A673 (cell line): Measurements from ENCODE around the gene CCDC6. TPM values are rescaled to one million over a fixed set of nuclear protein-coding genes. Genes with fewer than 3 reads are reported as not detected.

Experiments used
- BruUV-seq: library from RNA; stranded (reverse); fragments of 400-500 nt; replicated peaks from 2 replicates; lab custom pipeline; 2021; lab: Mats Ljungman, UMichigan
- CTCF ChIA-PET: fragments of 300-600 bp; sonication (Branson Sonifier 250); formaldehyde crosslinking; loops from one replicate; lab custom pipeline; 2022; ENCODE audit warnings: antibody characterized with exemption; lab: Charles Lee
- POLR2A ChIA-PET: fragments of 300-600 bp; sonication (Branson Sonifier 250); formaldehyde crosslinking; loops from one replicate; lab custom pipeline; 2022; ENCODE audit warnings: antibody characterized with exemption; ENCODE audit not compliant: low non-redundant PET; lab: Charles Lee
- DNase-seq: peaks from one replicate; pipeline ENCODE4 v3.0.0-alpha.2; 2015; ENCODE audit warnings: low spot score
- H3K27ac ChIP-seq: fragments of 200-600 bp; sonication (generic); 2 replicates; pipeline ENCODE4 v1.5.1; 2016; ENCODE audit warnings: mixed run types, low read depth, mild to moderate bottlenecking, mixed read lengths, antibody characterized with exemption, low read length; ENCODE audit not compliant: poor library complexity, severe bottlenecking
- H3K27me3 ChIP-seq: fragments of 200-600 bp; sonication (generic); replicated peaks from 2 replicates; pipeline ENCODE4 v1.6.1; 2017; ENCODE audit warnings: mixed run types, low read depth, mild to moderate bottlenecking, mixed read lengths, antibody characterized with exemption, low read length; ENCODE audit not compliant: insufficient read depth, poor library complexity
- H3K36me3 ChIP-seq: fragments of 200-600 bp; sonication (generic); 2 replicates; pipeline ENCODE4 v1.6.1; 2016; ENCODE audit warnings: mixed run types, mild to moderate bottlenecking, mixed read lengths, antibody characterized with exemption, low read length; ENCODE audit not compliant: insufficient read depth, poor library complexity, severe bottlenecking
- H3K4me1 ChIP-seq: fragments of 200-600 bp; sonication (generic); 2 replicates; pipeline ENCODE4 v1.6.1; 2017; ENCODE audit warnings: mixed run types, mild to moderate bottlenecking, mixed read lengths, antibody characterized with exemption, low read length; ENCODE audit not compliant: insufficient read depth, poor library complexity, severe bottlenecking
- H3K4me3 ChIP-seq: fragments of 200-600 bp; sonication (generic); 2 replicates; pipeline ENCODE4 v1.5.1; 2016; ENCODE audit warnings: low read depth, mixed run types, mild to moderate bottlenecking, mixed read lengths, low read length; ENCODE audit not compliant: poor library complexity, severe bottlenecking
- H3K9me3 ChIP-seq: fragments of 200-600 bp; sonication (generic); 2 replicates; pipeline ENCODE4 v1.6.1; 2016; ENCODE audit warnings: mixed run types, low read depth, mild to moderate bottlenecking, mixed read lengths, antibody characterized with exemption, low read length; ENCODE audit not compliant: poor library complexity, severe bottlenecking
- EZH2 ChIP-seq: fragments of 200-600 bp; sonication (generic); IDR thresholded peaks from 2 replicates; pipeline ENCODE4 v1.6.1; 2017; ENCODE audit warnings: borderline replicate concordance, low read depth, mild to moderate bottlenecking, mixed read lengths, antibody characterized with exemption, low read length; ENCODE audit not compliant: poor library complexity, severe bottlenecking
- intact Hi-C: fragments of 100-400 bp; cut with micrococcal nuclease; formaldehyde crosslinking; loops from one replicate; pipeline ENCODE4 v1.10.0; 2022; ENCODE audit not compliant: unreplicated experiment
- total RNA-seq: library from RNA; stranded (reverse); gene quantifications from 2 replicates; pipeline ENCODE4 v1.2.3, GENCODE V29; 2021
- TF ChIP-seq, protein P1 (sequence below): fragments of 300-800, 200-600 bp; sonication (generic); conservative IDR thresholded peaks from 2 replicates; pipeline ENCODE4 v1.5.1; 2017; ENCODE audit warnings: low read depth, mild to moderate bottlenecking, antibody characterized with exemption, low read length, moderate library complexity, mixed read lengths

Gene CCDC6
- total RNA-seq, 1 experiment from 2014 or later, result 28.1 TPM

- TF ChIP-seq, protein P1, sequence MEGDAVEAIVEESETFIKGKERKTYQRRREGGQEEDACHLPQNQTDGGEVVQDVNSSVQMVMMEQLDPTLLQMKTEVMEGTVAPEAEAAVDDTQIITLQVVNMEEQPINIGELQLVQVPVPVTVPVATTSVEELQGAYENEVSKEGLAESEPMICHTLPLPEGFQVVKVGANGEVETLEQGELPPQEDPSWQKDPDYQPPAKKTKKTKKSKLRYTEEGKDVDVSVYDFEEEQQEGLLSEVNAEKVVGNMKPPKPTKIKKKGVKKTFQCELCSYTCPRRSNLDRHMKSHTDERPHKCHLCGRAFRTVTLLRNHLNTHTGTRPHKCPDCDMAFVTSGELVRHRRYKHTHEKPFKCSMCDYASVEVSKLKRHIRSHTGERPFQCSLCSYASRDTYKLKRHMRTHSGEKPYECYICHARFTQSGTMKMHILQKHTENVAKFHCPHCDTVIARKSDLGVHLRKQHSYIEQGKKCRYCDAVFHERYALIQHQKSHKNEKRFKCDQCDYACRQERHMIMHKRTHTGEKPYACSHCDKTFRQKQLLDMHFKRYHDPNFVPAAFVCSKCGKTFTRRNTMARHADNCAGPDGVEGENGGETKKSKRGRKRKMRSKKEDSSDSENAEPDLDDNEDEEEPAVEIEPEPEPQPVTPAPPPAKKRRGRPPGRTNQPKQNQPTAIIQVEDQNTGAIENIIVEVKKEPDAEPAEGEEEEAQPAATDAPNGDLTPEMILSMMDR, result no peak
- no peak for TF ChIP-seq EZH2
- Histone ChIP-seq H3K4me3 (no peak overlapping the region), H3K27ac (no peak overlapping the region), H3K27me3 (no peaks in the 10 kb centered on the region), H3K9me3 (no peaks in the 10 kb centered on the region), H3K4me1 (no peaks in the 10 kb centered on the region), H3K36me3 (no peaks in the 10 kb centered on the region)
- DNase-seq, result no peak
- POLR2A ChIA-PET, result no interaction called here
- CTCF ChIA-PET, result no interaction called here
- intact Hi-C loops, result no loop called here
- no TSS peak for BruUV-seq
These were observed 131.9 kb downstream of the CCDC6 start for GRCh38 chr10:59774451-59774850.

- H3K27me3 ChIP-seq, result no peaks in the 10 kb centered on the region
- H3K36me3 ChIP-seq, result no peaks in the 10 kb centered on the region
- CTCF ChIA-PET, result no interaction called here
- H3K4me3 ChIP-seq, result no peak overlapping the region
- no peak for DNase-seq
- POLR2A ChIA-PET, result no interaction called here
- H3K9me3 ChIP-seq, result no peaks in the 10 kb centered on the region
- no peaks in the 10 kb centered on the region for H3K4me1 ChIP-seq
- no TSS peak for BruUV-seq
- intact Hi-C loops, result no loop called here
- TF ChIP-seq, protein P1, result no peak
- no peak for TF ChIP-seq EZH2
- no peak overlapping the region for H3K27ac ChIP-seq
These were observed 133.3 kb downstream of the CCDC6 start for GRCh38 chr10:59773088-59773487.

DNA sequence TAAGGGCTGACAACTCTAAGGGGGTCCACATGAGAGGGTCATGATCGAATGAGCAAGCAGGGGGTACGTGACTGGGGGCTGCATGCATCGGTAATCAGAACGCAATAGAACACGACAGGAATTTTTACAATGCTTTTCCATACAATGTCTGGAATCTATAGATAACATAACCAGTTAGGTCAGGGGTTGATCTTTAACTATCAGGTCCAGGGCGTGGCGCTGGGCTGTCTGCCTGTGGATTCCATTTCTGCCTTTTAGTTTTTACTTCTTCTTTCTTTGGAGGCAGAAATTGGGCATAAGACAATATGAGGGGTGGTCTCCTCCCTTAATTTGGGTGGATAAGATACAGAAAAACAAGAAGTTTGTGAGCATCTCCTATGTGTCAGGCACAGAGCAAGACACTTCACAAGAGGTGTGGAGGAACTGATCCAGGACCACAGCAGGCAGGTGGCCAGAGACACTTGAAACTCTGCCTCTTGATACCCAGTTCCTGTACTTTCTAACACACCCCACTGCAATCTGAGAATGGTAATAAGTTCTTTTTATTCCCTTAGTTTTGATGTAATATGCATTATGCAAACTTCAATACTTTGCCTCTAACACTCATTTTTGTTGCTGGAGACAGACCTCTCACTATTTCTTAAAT, 135.1 kb downstream of the CCDC6 start:
- TF ChIP-seq, protein P1, result no peak
- TF ChIP-seq EZH2, result no peak
- intact Hi-C loops, result no loop called here
- ChIA-PET CTCF (no interaction called here), POLR2A (no interaction called here)
- no TSS peak for BruUV-seq
- H3K27ac ChIP-seq, result no peak overlapping the region
- DNase-seq, result no peak
- H3K9me3 ChIP-seq, result no peaks in the 10 kb centered on the region
- H3K36me3 ChIP-seq, result no peaks in the 10 kb centered on the region
- H3K27me3 ChIP-seq, result no peaks in the 10 kb centered on the region
- H3K4me3 ChIP-seq, result no peak overlapping the region
- no peaks in the 10 kb centered on the region for H3K4me1 ChIP-seq
